ENCODE measurements around the gene MACROH2A1.

DNA sequence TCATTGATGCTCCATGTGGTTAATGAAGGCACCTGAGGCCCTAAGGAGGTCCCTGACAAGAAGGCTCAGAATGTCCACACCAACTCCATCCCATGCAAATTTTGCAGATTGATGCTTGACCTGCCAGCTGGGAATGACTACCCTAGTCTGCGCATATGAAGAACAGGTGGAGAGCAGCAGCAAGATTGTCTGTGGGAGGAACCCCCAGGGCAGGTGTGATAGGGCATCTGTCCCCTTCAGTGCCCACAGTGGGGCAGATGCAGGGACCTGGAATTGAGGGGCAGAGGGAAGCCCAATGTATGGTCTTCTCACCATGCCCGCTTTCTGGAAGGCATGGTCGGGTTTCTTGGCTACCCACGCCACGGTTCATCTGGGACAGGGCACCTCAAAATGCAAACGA is 79.6 kb downstream of the MACROH2A1 start:
- TF ChIP-seq POLR2A (IDR thresholded peaks at IDR 0.05), result no peak
- TF ChIP-seq, protein P1, sequence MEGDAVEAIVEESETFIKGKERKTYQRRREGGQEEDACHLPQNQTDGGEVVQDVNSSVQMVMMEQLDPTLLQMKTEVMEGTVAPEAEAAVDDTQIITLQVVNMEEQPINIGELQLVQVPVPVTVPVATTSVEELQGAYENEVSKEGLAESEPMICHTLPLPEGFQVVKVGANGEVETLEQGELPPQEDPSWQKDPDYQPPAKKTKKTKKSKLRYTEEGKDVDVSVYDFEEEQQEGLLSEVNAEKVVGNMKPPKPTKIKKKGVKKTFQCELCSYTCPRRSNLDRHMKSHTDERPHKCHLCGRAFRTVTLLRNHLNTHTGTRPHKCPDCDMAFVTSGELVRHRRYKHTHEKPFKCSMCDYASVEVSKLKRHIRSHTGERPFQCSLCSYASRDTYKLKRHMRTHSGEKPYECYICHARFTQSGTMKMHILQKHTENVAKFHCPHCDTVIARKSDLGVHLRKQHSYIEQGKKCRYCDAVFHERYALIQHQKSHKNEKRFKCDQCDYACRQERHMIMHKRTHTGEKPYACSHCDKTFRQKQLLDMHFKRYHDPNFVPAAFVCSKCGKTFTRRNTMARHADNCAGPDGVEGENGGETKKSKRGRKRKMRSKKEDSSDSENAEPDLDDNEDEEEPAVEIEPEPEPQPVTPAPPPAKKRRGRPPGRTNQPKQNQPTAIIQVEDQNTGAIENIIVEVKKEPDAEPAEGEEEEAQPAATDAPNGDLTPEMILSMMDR (IDR thresholded peaks at IDR 0.05), result no peak
